IMR-90 (cell line): ENCODE results near the gene NEK4. TPM values are rescaled to one million over a fixed set of nuclear protein-coding genes. Genes with fewer than 3 reads are reported as not detected.

Experiments used
- ATAC-seq: fragments of 200-7000 bp; cut with Tn5 transposase; 2 replicates; pipeline ENCODE4 v1.9.1; 2020; ENCODE audit warnings: low read depth, mild to moderate bottlenecking, moderate library complexity
- BruUV-seq: library from RNA; stranded (reverse); fragments of 400-500 nt; replicated peaks from 2 replicates; lab custom pipeline; 2021; lab: Mats Ljungman, UMichigan
- CTCF ChIA-PET: fragments of 300-600 bp; formaldehyde crosslinking; extraction: SDS; loops from one replicate; lab custom pipeline; 2021; ENCODE audit warnings: antibody characterized with exemption; lab: Yijun Ruan, JAX
- POLR2A ChIA-PET: fragments of 300-600 bp; sonication (Branson Sonifier 250); formaldehyde crosslinking; loops from one replicate; lab custom pipeline; 2022; ENCODE audit warnings: antibody characterized with exemption; ENCODE audit not compliant: unreplicated experiment; lab: Charles Lee
- DNase-seq: peaks from one replicate; pipeline ENCODE4 v3.0.0; 2013
- H2AFZ ChIP-seq: replicated peaks from 2 replicates; pipeline ENCODE3; 2013; ENCODE audit warnings: low read length, mild to moderate bottlenecking; ENCODE audit not compliant: poor library complexity
- H2AK5ac ChIP-seq: 2 replicates; pipeline ENCODE4 v1.6.1; 2013; ENCODE audit warnings: low read depth, low read length, inconsistent platforms
- H2AK9ac ChIP-seq: replicated peaks from 2 replicates; pipeline ENCODE3; 2013; ENCODE audit warnings: mild to moderate bottlenecking, low read depth, low read length, moderate library complexity; ENCODE audit not compliant: poor library complexity
- H2BK120ac ChIP-seq: 2 replicates; pipeline ENCODE4 v1.6.1; 2013; ENCODE audit warnings: low read depth, low read length, inconsistent platforms
- H2BK15ac ChIP-seq: 3 replicates; pipeline ENCODE4 v1.6.1; 2013; ENCODE audit warnings: low read depth, low read length, inconsistent platforms
- H2BK20ac ChIP-seq: 2 replicates; pipeline ENCODE4 v1.6.1; 2013; ENCODE audit warnings: low read depth, mild to moderate bottlenecking, inconsistent platforms, low read length, moderate library complexity
- H2BK5ac ChIP-seq: 2 replicates; pipeline ENCODE4 v1.6.1; 2013; ENCODE audit warnings: mild to moderate bottlenecking, low read depth, low read length, inconsistent platforms; ENCODE audit not compliant: poor library complexity, severe bottlenecking
- H3K14ac ChIP-seq: replicated peaks from 2 replicates; pipeline ENCODE4 v1.6.1; 2013; ENCODE audit warnings: low read depth, low read length, inconsistent platforms
- H3K18ac ChIP-seq: 2 replicates; pipeline ENCODE4 v1.6.1; 2013; ENCODE audit warnings: low read depth, low read length, control low read depth
- H3K23ac ChIP-seq: 2 replicates; pipeline ENCODE4 v1.6.1; 2013; ENCODE audit warnings: low read depth, low read length, inconsistent platforms
- H3K27ac ChIP-seq: 2 replicates; pipeline ENCODE4 v1.5.1; 2013; ENCODE audit warnings: mild to moderate bottlenecking, control low read depth, low read length; ENCODE audit not compliant: insufficient read depth
- H3K27me3 ChIP-seq: 2 replicates; pipeline ENCODE4 v1.6.1; 2013; ENCODE audit warnings: low read length; ENCODE audit not compliant: control insufficient read depth, insufficient read depth
- H3K36me3 ChIP-seq: 2 replicates; pipeline ENCODE4 v1.6.1; 2013; ENCODE audit warnings: low read length, mixed read lengths; ENCODE audit not compliant: control insufficient read depth, insufficient read depth
- H3K4ac ChIP-seq: 2 replicates; pipeline ENCODE4 v1.6.1; 2013; ENCODE audit warnings: low read depth, low read length, inconsistent platforms
- H3K4me1 ChIP-seq: 2 replicates; pipeline ENCODE4 v1.6.1; 2013; ENCODE audit warnings: low read length, mixed read lengths; ENCODE audit not compliant: control insufficient read depth, insufficient read depth
- H3K4me2 ChIP-seq: 2 replicates; pipeline ENCODE4 v1.6.1; 2013; ENCODE audit warnings: low read depth, mild to moderate bottlenecking, control low read depth, low read length, moderate library complexity
- H3K4me3 ChIP-seq: 2 replicates; pipeline ENCODE4 v1.5.1; 2013; ENCODE audit warnings: low read depth, mild to moderate bottlenecking, control low read depth, low read length, moderate library complexity; ENCODE audit not compliant: insufficient read depth
- H3K56ac ChIP-seq: 2 replicates; pipeline ENCODE4 v1.6.1; 2013; ENCODE audit warnings: low read length, inconsistent platforms; ENCODE audit not compliant: insufficient read depth; ENCODE audit errors: extremely low read depth
- H3K79me1 ChIP-seq, 2 experiments: 2 replicates each; pipeline ENCODE4 v1.6.1; 2013; ENCODE audit warnings: low read length in 2 of 2, inconsistent platforms in 1 of 2, low read depth in 1 of 2
- H3K9ac ChIP-seq: 2 replicates; pipeline ENCODE4 v1.6.1; 2013; ENCODE audit warnings: low read depth, low read length, control low read depth
- H3K9me1 ChIP-seq: 2 replicates; pipeline ENCODE4 v1.6.1; 2013; ENCODE audit warnings: low read length, inconsistent platforms; ENCODE audit not compliant: insufficient read depth
- H3K9me3 ChIP-seq: 2 replicates; pipeline ENCODE4 v1.6.1; 2013; ENCODE audit warnings: low read length; ENCODE audit not compliant: control insufficient read depth, insufficient read depth
- H4K20me1 ChIP-seq: 2 replicates; pipeline ENCODE4 v1.6.1; 2013; ENCODE audit warnings: low read length, inconsistent platforms; ENCODE audit not compliant: insufficient read depth
- H4K5ac ChIP-seq: 2 replicates; pipeline ENCODE4 v1.6.1; 2013; ENCODE audit warnings: mild to moderate bottlenecking, low read depth, low read length, control low read depth
- H4K8ac ChIP-seq, 2 experiments: 2 replicates each; pipeline ENCODE4 v1.6.1; 2013; ENCODE audit warnings: low read depth in 2 of 2, low read length in 2 of 2, control low read depth in 1 of 2, inconsistent platforms in 1 of 2
- H4K91ac ChIP-seq: 2 replicates; pipeline ENCODE4 v1.6.1; 2013; ENCODE audit warnings: low read depth, low read length, inconsistent platforms; ENCODE audit not compliant: insufficient read depth
- CEBPB ChIP-seq: IDR thresholded peaks from 2 replicates; pipeline ENCODE4 v1.6.1; 2012; ENCODE audit warnings: low read depth, low read length, improper control_type of control experiment
- CHD1 ChIP-seq: IDR thresholded peaks from 2 replicates; pipeline ENCODE4 v1.6.1; 2012; ENCODE audit warnings: low read depth, low read length, improper control_type of control experiment
- CTCF ChIP-seq: conservative IDR thresholded peaks from 2 replicates; pipeline ENCODE4 v1.5.1; 2012; ENCODE audit warnings: mild to moderate bottlenecking, low read depth, low read length, improper control_type of control experiment
- ELK1 ChIP-seq: fragments of 150-350 bp; IDR thresholded peaks from 2 replicates; pipeline ENCODE4 v1.6.1; 2016; ENCODE audit warnings: low read depth, mild to moderate bottlenecking, low read length, moderate library complexity, borderline replicate concordance
- FOS ChIP-seq: fragments of 150-350 bp; IDR thresholded peaks from 2 replicates; pipeline ENCODE4 v1.6.1; 2016; ENCODE audit warnings: low read depth, low read length
- MAFK ChIP-seq: IDR thresholded peaks from 2 replicates; pipeline ENCODE4 v1.6.1; 2012; ENCODE audit warnings: low read depth, low read length, improper control_type of control experiment
- MAZ ChIP-seq: IDR thresholded peaks from 2 replicates; pipeline ENCODE4 v1.6.1; 2012; ENCODE audit warnings: low read depth, mild to moderate bottlenecking, low read length, improper control_type of control experiment, moderate library complexity, borderline replicate concordance
- MXI1 ChIP-seq: IDR thresholded peaks from 2 replicates; pipeline ENCODE4 v1.6.1; 2012; ENCODE audit warnings: low read depth, mild to moderate bottlenecking, low read length, moderate library complexity, borderline replicate concordance
- POLR2A ChIP-seq: IDR thresholded peaks from 2 replicates; pipeline ENCODE4 v1.6.1; 2012; ENCODE audit warnings: mild to moderate bottlenecking, low read depth, low read length
- RAD21 ChIP-seq: IDR thresholded peaks from 2 replicates; pipeline ENCODE4 v1.6.1; 2012; ENCODE audit warnings: low read length, improper control_type of control experiment
- RFX5 ChIP-seq: IDR thresholded peaks from 2 replicates; pipeline ENCODE4 v1.8.0; 2012; ENCODE audit warnings: low read depth, mild to moderate bottlenecking, low read length, moderate library complexity
- SMC3 ChIP-seq: fragments of 150-350 bp; IDR thresholded peaks from 2 replicates; pipeline ENCODE4 v1.6.1; 2016; ENCODE audit warnings: low read depth, mild to moderate bottlenecking, antibody characterized with exemption, low read length, moderate library complexity
- USF2 ChIP-seq: fragments of 150-350 bp; IDR thresholded peaks from 2 replicates; pipeline ENCODE4 v1.6.1; 2017; ENCODE audit warnings: mild to moderate bottlenecking, antibody characterized with exemption, low read length, low read depth
- WGBS, 2 experiments: methylation state at CpG; one replicate each; pipeline versions ENCODE4 v1.1.5 to v1.1.7; 2013; ENCODE audit warnings: missing lambda C conversion rate in 2 of 2; ENCODE audit not compliant: insufficient read length in 1 of 2; ENCODE audit errors: extremely low coverage in 2 of 2; 5-methylcytosine and 5-hydroxymethylcytosine counted together
- dilution Hi-C: fragments of 300-500 bp; cut with HindIII; formaldehyde crosslinking; loops from one replicate; pipeline ENCODE4 v1.14.3; 2018; ENCODE audit warnings: low sequenced_read_pairs; ENCODE audit not compliant: unreplicated experiment
- in situ Hi-C: fragments of 300-500 bp; cut with MboI; formaldehyde crosslinking; loops from 3 replicates; pipeline ENCODE4 v1.14.3; 2019; ENCODE audit warnings: low sequenced_read_pairs, inconsistent platforms, mixed read lengths
- intact Hi-C: fragments of 100-400 bp; cut with micrococcal nuclease; formaldehyde crosslinking; loops from 2 replicates; pipeline ENCODE4 v1.10.0; 2022
- polyA plus RNA-seq, 3 experiments: library from polyadenylated mRNA; depleted of rRNA; stranded (reverse); fragments of >200 nt; gene quantifications; 2 replicates each; pipeline ENCODE4 v1.2.3, GENCODE V29; 2012; ENCODE audit warnings: low replicate concordance in 1 of 3
- total RNA-seq: library from RNA; depleted of rRNA; stranded (reverse); fragments of >200 nt; gene quantifications from 2 replicates; pipeline ENCODE4 v1.2.3, GENCODE V29; 2012

NEK4 gene
- total and polyA plus RNA-seq, 2 of the 4 experiments (the other 2 are of a cell fraction), result 10.3 to 24.7 TPM

- no TSS peak for BruUV-seq
- Histone ChIP-seq H3K79me1 (no peaks in the 10 kb centered on the region), H2BK120ac (no peak overlapping the region), H3K4me2 (no peak overlapping the region), H3K27ac (no peak overlapping the region), H4K91ac (no peak overlapping the region), H4K5ac (no peak overlapping the region), H2BK20ac (no peak overlapping the region), H4K8ac (no peak overlapping the region), H3K4me3 (no peak overlapping the region), H3K9me3 (no peaks in the 10 kb centered on the region), H3K56ac (no peak overlapping the region), H3K18ac (no peak overlapping the region), H4K20me1 (no peaks in the 10 kb centered on the region), H2AFZ (no peak overlapping the region), H3K14ac (no peak overlapping the region), H2BK5ac (no peak overlapping the region), H3K4me1 (no peaks in the 10 kb centered on the region), H3K27me3 (no peaks in the 10 kb centered on the region), H2AK9ac (no peak overlapping the region), H3K23ac (no peak overlapping the region), H3K36me3 (peaks cover 29% of the 10 kb centered on the region), H2BK15ac (no peak overlapping the region), H3K4ac (no peak overlapping the region), H3K9me1 (no peaks in the 10 kb centered on the region), H3K9ac (no peak overlapping the region), H2AK5ac (no peak overlapping the region)
- WGBS, 2 experiments, result 100% methylated on average over 4 of the region's 5 CpGs; no CpG with 5 or more reads in 1 of the 2 experiments
- ATAC-seq (no peak), DNase-seq (no peak)
- dilution Hi-C loops (no loop called here), intact Hi-C loops (loop anchor here (1.0 to 5.0 kb wide), 3 partner anchors 77 to 244 kb away; no protein-coding TSS in a partner anchor), in situ Hi-C loops (loop anchor here (10.0 kb wide), 1 partner anchor 332 kb away; no protein-coding TSS in a partner anchor)
- no peak for TF ChIP-seq USF2
- no peak for TF ChIP-seq MXI1
- TF ChIP-seq CHD1, result no peak
- no peak for TF ChIP-seq CTCF
- TF ChIP-seq RAD21, result no peak
- no peak for TF ChIP-seq SMC3
- no peak for TF ChIP-seq MAZ
- no peak for TF ChIP-seq FOS
- no peak for TF ChIP-seq MAFK
- no peak for TF ChIP-seq ELK1
- no peak for TF ChIP-seq RFX5
- no peak for TF ChIP-seq POLR2A
- no peak for TF ChIP-seq CEBPB
- ChIA-PET CTCF (no interaction called here), POLR2A (no interaction called here)
Observed at GRCh38 chr3:52743152-52743551, 27.6 kb downstream of the NEK4 start.
